Coronary artery (tissue), 2 donors: Measurements from ENCODE around the gene DRAM1.

Experiments used
- DNase-seq: peaks from one replicate; pipeline ENCODE4 v3.0.0-alpha.2; 2017; ENCODE audit warnings: low spot score
- H3K27ac ChIP-seq, 2 donors: fragments of 200-600 bp; sonication (generic); one replicate each; pipeline ENCODE4 v1.5.1; 2016 to 2019
- H3K4me3 ChIP-seq: fragments of 200-600 bp; sonication (generic); 2 replicates; pipeline ENCODE4 v1.5.1; 2016; ENCODE audit warnings: mild to moderate bottlenecking, moderate library complexity
- CTCF ChIP-seq: fragments of 200-600 bp; sonication (generic); IDR thresholded peaks from one replicate; pipeline ENCODE4 v1.5.1; 2019; ENCODE audit warnings: antibody characterized with exemption

DRAM1 gene

GRCh38 chr12:101838628-101839323, 38.6 kb upstream of the DRAM1 start:
- no peak for TF ChIP-seq CTCF
- Histone ChIP-seq H3K4me3 (no peak overlapping the region), H3K27ac (no peak overlapping the region)
- DNase-seq, result no peak

- TF ChIP-seq CTCF, result peak; percentile 73
- no peak overlapping the region for H3K4me3 ChIP-seq
- no peak for DNase-seq
- no peak overlapping the region for H3K27ac ChIP-seq
These were observed 37.8 kb upstream of the DRAM1 start for GRCh38 chr12:101839324-101840283.

GRCh38 chr12:101841069-101841468, 36.3 kb upstream of the DRAM1 start:
- H3K4me3 ChIP-seq, result no peak overlapping the region
- DNase-seq, result no peak
- no peak for TF ChIP-seq CTCF
- H3K27ac ChIP-seq, result no peak overlapping the region

- no peak for DNase-seq
- TF ChIP-seq CTCF, result no peak
- H3K27ac ChIP-seq, result no peak overlapping the region
- no peak overlapping the region for H3K4me3 ChIP-seq
These were observed 32.2 kb upstream of the DRAM1 start for GRCh38 chr12:101845137-101845711.

GRCh38 chr12:101847325-101847724, 30.1 kb upstream of the DRAM1 start:
- no peak overlapping the region for H3K27ac ChIP-seq
- no peak for TF ChIP-seq CTCF
- no peak for DNase-seq
- H3K4me3 ChIP-seq, result no peak overlapping the region

GRCh38 chr12:101850199-101850598, 27.2 kb upstream of the DRAM1 start:
- no peak for TF ChIP-seq CTCF
- no peak for DNase-seq
- no peak overlapping the region for H3K27ac ChIP-seq
- no peak overlapping the region for H3K4me3 ChIP-seq
